Left cardiac atrium (tissue), 4 donors: Measurements from ENCODE around the gene SH2D4B. TPM values are rescaled to one million over a fixed set of nuclear protein-coding genes. Genes with fewer than 3 reads are reported as not detected.

Experiments
- ATAC-seq, 2 donors: fragments of 200-7000 bp; cut with Tn5 transposase; one replicate each; pipeline ENCODE4 v1.9.1; 2020; ENCODE audit warnings: mild to moderate bottlenecking in 2 of 2, moderate library complexity in 2 of 2
- DNase-seq: peaks from one replicate; pipeline ENCODE4 v3.0.0-alpha.2; 2020
- intact Hi-C, 2 donors: fragments of 100-400 bp; cut with DNase I; formaldehyde crosslinking; loops; one replicate each; pipeline versions ENCODE4 v1.14.1 to v1.15.1; 2022 to 2023
- total RNA-seq, 2 donors: library from RNA; stranded (reverse); fragmentation: NEBNext Ultra II Directional; extraction: Animal tissue kit (Norgen Biotek cat#: 25700); gene quantifications; one replicate each; pipeline ENCODE4 v1.2.1, GENCODE V29; 2021
- donor health status: DM: no; HTN: yes; CAD: no.
- donor health status: DM: no; HTN: yes; CAD: no; lungs with severe emphysema.
- donor health status: DM: yes; HTN: yes; CAD: no.
- donor health status: Dilated cardiomyopathy.

SH2D4B gene
- total RNA-seq, 2 donors from 2014 or later: 0.05 TPM; not detected in 1

DNA sequence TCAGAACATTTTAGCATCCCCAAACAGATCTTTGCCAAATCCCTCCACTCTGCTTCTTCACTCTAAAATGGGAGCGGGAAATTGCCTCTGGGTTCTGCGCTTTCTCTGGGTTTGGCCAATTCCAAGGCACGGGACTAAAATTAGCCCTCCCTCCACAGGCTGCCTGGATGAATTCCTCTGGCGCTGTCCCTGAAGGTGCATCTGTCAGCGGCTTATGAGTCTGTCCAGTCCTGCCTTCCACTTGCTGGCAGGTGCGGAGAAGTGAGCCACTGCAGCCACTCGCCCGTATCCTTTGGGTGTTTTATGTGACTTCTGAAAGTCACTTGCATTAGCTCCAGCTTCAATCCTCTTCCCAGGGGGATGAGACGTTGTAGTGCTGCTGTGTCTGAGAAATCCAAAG lies 121.6 kb downstream of the SH2D4B start:
- no peak for ATAC-seq
- intact Hi-C loops: no loop called here
- no peak for DNase-seq

DNA sequence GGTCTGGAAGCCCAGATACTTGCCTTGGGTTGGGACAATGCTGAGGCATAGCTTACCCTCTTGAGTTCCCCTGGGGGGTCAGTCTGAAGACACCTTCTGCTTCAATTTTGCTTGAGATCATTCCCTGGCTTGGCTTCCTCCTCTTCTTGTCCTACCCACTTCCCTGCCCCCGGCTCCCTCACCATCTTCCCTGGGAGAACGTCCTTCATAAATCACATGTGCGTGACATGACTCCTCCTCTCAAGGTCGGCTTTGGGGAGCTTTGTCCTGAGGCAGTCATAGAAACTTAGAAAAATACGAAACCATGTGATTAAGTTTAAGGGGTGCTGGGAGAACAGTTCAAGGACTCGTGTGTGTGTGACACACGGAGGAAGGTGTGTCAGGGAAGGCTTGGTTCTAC lies 122.6 kb downstream of the SH2D4B start:
- DNase-seq: no peak
- no peak for ATAC-seq
- intact Hi-C loops: loop anchor here in 1 of 2 donors (10.0 kb wide), 1 partner anchor 215 kb away; no protein-coding TSS in a partner anchor

DNA sequence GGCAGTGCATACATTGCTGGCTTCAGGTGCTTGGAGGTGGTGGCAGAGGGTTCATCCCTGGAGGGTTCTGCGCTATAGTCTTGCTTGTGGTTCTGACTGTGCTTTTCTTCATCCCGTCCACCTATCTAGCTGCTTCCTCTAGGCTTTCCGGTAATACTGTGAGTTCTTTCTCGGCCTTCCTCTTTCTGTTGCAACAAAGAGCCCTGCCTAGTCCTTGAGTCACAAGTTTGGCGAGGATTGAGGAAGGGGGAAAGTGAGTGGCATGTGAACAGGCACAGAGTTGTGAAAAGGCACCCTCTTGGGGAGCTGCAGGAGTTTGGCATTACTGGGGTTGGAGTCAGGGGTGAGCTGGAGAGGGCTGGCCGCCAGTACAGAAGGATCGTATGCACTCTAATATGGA lies 123.0 kb downstream of the SH2D4B start:
- intact Hi-C loops: loop anchor here in 1 of 2 donors (10.0 kb wide), 1 partner anchor 216 kb away; no protein-coding TSS in a partner anchor
- DNase-seq: no peak
- ATAC-seq: peak in 1 of 2 donors; percentile 27

DNA sequence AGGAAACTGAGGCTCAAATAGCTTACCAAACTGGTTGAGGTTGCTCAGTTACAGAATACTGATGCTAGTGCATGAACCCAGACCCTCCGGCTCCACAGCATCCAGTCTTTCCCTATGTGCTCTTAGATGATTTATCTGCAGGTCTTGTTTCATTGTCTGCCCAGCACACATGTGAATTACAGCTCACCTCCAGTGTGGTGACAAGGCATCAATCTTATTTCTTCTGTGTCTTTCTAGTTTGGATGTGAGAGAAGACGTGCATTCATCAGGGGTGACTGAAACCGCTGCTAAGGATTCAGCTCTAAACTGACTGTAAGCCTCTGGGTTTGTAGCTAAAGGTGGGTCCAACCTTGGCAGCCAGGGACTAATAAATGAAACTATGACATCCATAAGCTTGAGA lies 123.8 kb downstream of the SH2D4B start:
- intact Hi-C loops: loop anchor here in 1 of 2 donors (10.0 kb wide), 1 partner anchor 217 kb away; no protein-coding TSS in a partner anchor

GRCh38 chr10:80662429-80663261 lies 124.9 kb downstream of the SH2D4B start:
- peak; percentile 83 for DNase-seq

More for the DNA sequence above, 123.8 kb downstream of the SH2D4B start:
- ATAC-seq: no peak
- DNase-seq: no peak

GRCh38 chr10:80664071-80664680 lies 126.5 kb downstream of the SH2D4B start:
- peak; percentile 72 to 75 for ATAC-seq
- DNase-seq: peak; percentile 77
- intact Hi-C loops: loop anchor here in 1 of 2 donors (10.0 kb wide), 1 partner anchor 219 kb away; no protein-coding TSS in a partner anchor

More at GRCh38 chr10:80662429-80663261, 124.9 kb downstream of the SH2D4B start:
- intact Hi-C loops: loop anchor here in 1 of 2 donors (2.0 to 10.0 kb wide), 2 partner anchors 218 to 262 kb away; no protein-coding TSS in a partner anchor
- peak; percentile 82 to 89 for ATAC-seq

- DNase-seq (no peak), ATAC-seq (no peak)
- intact Hi-C loops: loop anchor here in 1 of 2 donors (10.0 kb wide), 1 partner anchor 225 kb away; no protein-coding TSS in a partner anchor
Observed at GRCh38 chr10:80669485-80669884, 131.8 kb downstream of the SH2D4B start.

DNA sequence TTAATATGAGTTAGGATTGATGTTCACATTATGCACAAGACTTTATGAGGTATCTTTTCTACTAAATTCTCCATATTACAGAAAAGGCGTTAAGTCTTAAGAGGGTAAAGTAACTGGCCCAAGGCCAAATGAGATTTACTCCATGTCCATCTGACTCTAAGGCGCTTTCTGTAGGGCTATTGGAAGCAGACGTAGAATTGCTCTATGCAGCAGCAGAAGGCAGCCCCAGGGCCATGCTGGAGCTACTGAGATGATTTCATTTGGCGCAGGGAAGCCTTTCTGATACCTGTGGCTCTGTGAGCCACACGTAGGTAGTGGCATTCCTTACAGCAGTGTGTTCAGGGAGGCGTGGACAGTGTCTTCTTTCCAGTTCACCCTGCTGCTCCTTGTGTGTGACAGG lies 133.1 kb downstream of the SH2D4B start:
- intact Hi-C loops: no loop called here

DNA sequence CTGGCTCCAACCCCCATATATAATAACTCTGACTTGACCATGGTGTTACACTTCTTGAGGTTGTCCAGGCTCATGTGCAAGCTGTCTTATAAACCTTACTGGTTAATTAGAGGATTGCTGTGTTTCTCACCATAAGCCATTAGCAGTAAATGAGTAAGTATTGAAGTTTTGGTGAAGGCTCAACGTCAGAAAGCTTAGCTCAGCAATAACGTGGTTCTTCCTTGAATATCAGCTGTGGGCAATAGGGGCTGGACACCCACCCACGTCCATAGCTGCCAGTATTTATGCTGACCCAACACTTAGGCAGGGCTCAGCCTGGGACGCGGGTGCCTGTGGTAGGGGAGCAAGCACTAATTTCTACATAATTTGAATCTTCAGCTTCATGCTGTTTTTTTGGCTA lies 134.1 kb downstream of the SH2D4B start:
- no peak for DNase-seq
- ATAC-seq: no peak
- intact Hi-C loops: no loop called here

More for the DNA sequence above, 133.1 kb downstream of the SH2D4B start:
- DNase-seq (no peak), ATAC-seq (no peak)

DNA sequence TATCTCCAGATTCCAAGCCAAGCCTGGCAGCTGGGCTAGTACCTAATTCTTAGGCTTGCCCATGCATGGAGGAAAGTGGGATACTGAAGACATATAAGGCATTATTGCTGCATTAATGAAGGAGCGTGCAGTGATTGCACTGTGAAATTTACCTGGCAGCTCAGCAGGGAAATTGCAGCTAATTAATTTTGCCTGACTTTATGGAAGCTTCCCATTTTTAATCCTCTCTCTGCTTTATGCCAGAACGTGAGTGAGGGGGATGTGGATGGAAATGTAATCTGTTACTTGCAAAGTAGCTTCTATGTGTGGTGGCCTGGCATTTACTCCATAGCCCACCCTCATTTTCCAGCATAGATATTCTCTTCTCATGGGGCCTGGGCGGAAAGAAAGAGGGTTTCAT lies 134.9 kb downstream of the SH2D4B start:
- DNase-seq (no peak), ATAC-seq (no peak)
- intact Hi-C loops: no loop called here

- intact Hi-C loops: no loop called here
- DNase-seq: no peak
- no peak for ATAC-seq
Observed at GRCh38 chr10:80674809-80675208, 137.1 kb downstream of the SH2D4B start.

DNA sequence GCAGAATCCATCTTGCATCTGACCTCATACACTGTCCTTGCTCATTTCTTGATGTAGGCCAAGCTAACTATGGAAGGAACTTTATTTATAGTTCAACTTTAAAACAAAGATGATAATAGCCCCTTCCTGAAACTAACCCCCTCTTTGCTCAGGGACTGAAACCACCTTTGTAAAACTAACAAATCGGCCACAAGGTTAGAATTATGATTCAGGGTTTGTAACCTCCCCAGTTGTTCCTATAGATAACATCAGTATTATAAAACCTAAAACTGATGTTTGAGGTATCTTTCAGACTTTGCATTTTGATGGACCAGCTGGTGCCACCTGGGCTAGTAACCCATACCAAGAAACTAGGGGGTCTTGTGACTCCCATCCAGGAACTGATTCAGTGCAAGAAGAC lies 143.4 kb downstream of the SH2D4B start:
- intact Hi-C loops: no loop called here
- DNase-seq (no peak), ATAC-seq (no peak)

DNA sequence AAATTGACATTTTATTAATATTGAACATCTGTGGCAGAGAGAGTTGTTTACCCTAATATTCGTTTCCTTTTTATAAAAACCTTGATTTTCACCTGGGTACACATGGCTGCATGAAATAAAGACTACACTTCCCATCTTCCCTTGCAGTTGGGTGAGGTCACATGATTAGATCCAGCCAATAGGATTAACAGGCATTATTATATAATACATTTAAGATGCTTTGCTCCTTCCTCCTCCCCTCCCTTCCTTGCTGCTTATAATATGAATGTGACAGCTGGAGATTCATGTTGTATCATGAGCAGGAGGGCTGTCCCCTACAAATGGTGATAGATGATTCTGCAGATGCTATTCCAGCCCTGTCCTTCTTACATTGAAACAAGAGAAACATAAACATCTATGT lies 146.6 kb downstream of the SH2D4B start:
- intact Hi-C loops: no loop called here
- ATAC-seq (no peak), DNase-seq (no peak)

DNA sequence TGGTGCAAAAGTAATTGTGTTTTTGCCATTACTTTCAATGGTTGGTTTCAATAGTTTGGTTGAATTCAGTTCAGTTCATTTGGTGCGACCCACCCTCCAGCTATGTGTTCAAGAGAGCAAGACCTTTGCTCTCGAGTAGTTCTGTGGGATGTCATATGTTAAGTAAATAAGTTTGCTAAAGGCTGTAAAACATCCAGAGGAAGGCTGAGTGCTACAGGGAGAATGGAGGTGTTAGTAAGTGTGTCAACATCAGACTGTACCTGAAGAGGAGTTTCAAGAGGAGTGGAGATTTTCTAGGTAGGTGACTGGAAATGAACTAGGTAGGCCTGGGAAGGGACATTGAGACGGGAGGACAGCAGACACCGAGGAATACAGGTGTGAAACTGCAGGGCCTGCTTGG lies 147.7 kb downstream of the SH2D4B start:
- ATAC-seq: no peak
- intact Hi-C loops: no loop called here
- DNase-seq: no peak

DNA sequence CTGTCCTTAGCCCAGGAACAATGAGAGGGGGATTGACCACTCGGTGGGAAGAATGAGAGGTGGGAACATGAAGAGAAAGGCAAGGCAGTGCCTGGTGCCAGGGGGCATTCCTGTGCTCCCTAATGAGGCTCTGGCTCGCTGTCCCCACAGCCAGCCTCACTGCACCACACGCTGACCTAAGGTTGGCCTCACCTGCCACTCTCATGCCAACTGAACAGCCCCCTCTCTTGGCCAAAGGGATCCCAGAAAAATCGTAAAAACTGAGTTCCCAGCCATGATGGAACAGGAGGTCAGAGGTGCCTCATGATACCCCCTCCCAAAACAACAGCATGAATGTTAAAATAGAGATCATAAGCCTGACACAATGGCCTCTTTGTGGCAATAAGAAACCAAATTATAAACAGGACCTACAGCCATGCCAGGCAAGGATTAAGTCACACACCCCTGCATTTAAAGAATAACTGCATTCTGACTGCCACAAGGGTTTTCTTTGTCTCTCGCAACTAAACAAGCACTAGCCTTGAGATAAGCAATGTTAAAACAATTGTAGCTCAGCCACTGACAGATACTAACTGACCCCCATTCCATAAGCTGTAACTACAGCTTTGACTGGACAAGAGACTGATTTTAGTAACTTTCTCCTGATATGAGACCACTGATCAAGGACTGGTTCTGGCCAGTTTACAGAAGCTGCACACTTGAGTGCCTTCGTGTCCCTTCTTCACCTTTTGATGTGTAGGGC lies 149.2 kb downstream of the SH2D4B start:
- intact Hi-C loops: no loop called here
- no peak for ATAC-seq
- DNase-seq: no peak

GRCh38 chr10:80687476-80687789 lies 149.7 kb downstream of the SH2D4B start:
- DNase-seq (no peak), ATAC-seq (no peak)
- intact Hi-C loops: no loop called here

- intact Hi-C loops: no loop called here
- DNase-seq: no peak
- no peak for ATAC-seq
Observed at GRCh38 chr10:80690434-80690833, 152.7 kb downstream of the SH2D4B start.

GRCh38 chr10:80691441-80691840 lies 153.7 kb downstream of the SH2D4B start:
- no peak for DNase-seq
- ATAC-seq: no peak
- intact Hi-C loops: no loop called here

GRCh38 chr10:80693565-80693964 lies 155.9 kb downstream of the SH2D4B start:
- intact Hi-C loops: no loop called here
- ATAC-seq: no peak
- DNase-seq: no peak

DNA sequence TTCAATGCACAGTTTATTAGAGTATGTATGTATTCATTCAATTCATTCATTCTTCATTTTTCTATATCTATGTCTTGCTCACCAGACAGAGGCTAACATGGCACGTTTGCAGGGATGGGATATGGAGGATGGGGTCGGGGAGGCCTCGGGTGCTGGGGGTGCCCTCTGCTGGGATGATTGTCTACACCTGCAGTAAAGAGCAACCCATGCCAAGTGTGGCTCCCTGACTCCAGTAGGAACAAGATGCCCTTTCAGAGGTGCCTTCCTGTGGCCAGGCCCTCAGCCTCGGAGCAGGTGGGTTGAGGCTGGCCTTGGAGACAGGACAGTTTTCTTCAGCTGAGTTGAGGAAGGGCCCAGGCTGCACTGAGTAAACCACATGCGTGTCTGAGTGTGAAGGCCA lies 157.2 kb downstream of the SH2D4B start:
- intact Hi-C loops: no loop called here
- DNase-seq: no peak
- ATAC-seq: no peak
